H9 (cell line): ENCODE data around the gene PFKP. TPM values are rescaled to one million over a fixed set of nuclear protein-coding genes. Genes with fewer than 3 reads are reported as not detected.

ENCODE experiments used
- DNase-seq: peaks from one replicate; pipeline ENCODE4 v3.0.0-alpha.2; 2017
- H2AFZ ChIP-seq: one replicate; pipeline ENCODE4 v1.6.1; 2013; ENCODE audit warnings: mild to moderate bottlenecking, low read length, control low read depth, moderate library complexity
- H2AK5ac ChIP-seq: 2 replicates; pipeline ENCODE4 v1.6.1; 2013; ENCODE audit warnings: low read length, control low read depth, mixed read lengths; ENCODE audit not compliant: insufficient read length
- H2BK120ac ChIP-seq: one replicate; pipeline ENCODE4 v1.6.1; 2013; ENCODE audit warnings: low read depth, mild to moderate bottlenecking, low read length, control low read depth, inconsistent platforms; ENCODE audit not compliant: poor library complexity, severe bottlenecking
- H2BK12ac ChIP-seq: 2 replicates; pipeline ENCODE4 v1.6.1; 2013; ENCODE audit warnings: low read length, control low read depth, mixed read lengths, low read depth; ENCODE audit not compliant: insufficient read length
- H2BK15ac ChIP-seq: 2 replicates; pipeline ENCODE4 v1.6.1; 2013; ENCODE audit warnings: low read depth, low read length, control low read depth
- H2BK20ac ChIP-seq: one replicate; pipeline ENCODE4 v1.6.1; 2013; ENCODE audit warnings: low read depth, mild to moderate bottlenecking, low read length, control low read depth, inconsistent platforms; ENCODE audit not compliant: poor library complexity, severe bottlenecking
- H2BK5ac ChIP-seq: 2 replicates; pipeline ENCODE4 v1.6.1; 2013; ENCODE audit warnings: low read length, control low read depth, mixed read lengths; ENCODE audit not compliant: insufficient read length
- H3K14ac ChIP-seq: 2 replicates; pipeline ENCODE4 v1.6.1; 2013; ENCODE audit warnings: low read length, control low read depth; ENCODE audit not compliant: insufficient read depth
- H3K18ac ChIP-seq: 2 replicates; pipeline ENCODE4 v1.6.1; 2013; ENCODE audit warnings: low read depth, mild to moderate bottlenecking, mixed read lengths, low read length, control low read depth; ENCODE audit not compliant: insufficient read length
- H3K23ac ChIP-seq: 2 replicates; pipeline ENCODE4 v1.6.1; 2013; ENCODE audit warnings: low read length, control low read depth, mixed read lengths, low read depth; ENCODE audit not compliant: insufficient read length
- H3K23me2 ChIP-seq: 2 replicates; pipeline ENCODE4 v1.6.1; 2013; ENCODE audit warnings: low read depth, mild to moderate bottlenecking, mixed read lengths, low read length, control low read depth; ENCODE audit not compliant: insufficient read length, poor library complexity, severe bottlenecking
- H3K27ac ChIP-seq: 2 replicates; pipeline ENCODE4 v1.5.1; 2013; ENCODE audit warnings: low read length, control low read depth, mixed read lengths, low read depth; ENCODE audit not compliant: insufficient read length
- H3K27me3 ChIP-seq: 2 replicates; pipeline ENCODE4 v1.6.1; 2013; ENCODE audit warnings: low read length, control low read depth, inconsistent platforms; ENCODE audit not compliant: insufficient read depth
- H3K4ac ChIP-seq: 2 replicates; pipeline ENCODE4 v1.6.1; 2013; ENCODE audit warnings: low read depth, mild to moderate bottlenecking, control low read depth, inconsistent platforms, low read length, moderate library complexity
- H3K4me1 ChIP-seq: 2 replicates; pipeline ENCODE4 v1.6.1; 2013; ENCODE audit warnings: low read length, control low read depth, inconsistent platforms; ENCODE audit not compliant: insufficient read depth
- H3K4me2 ChIP-seq: 2 replicates; pipeline ENCODE4 v1.6.1; 2013; ENCODE audit warnings: low read length, control low read depth, mixed read lengths; ENCODE audit not compliant: insufficient read length, insufficient read depth
- H3K56ac ChIP-seq: 2 replicates; pipeline ENCODE4 v1.6.1; 2013; ENCODE audit warnings: low read depth, mild to moderate bottlenecking, mixed read lengths, low read length, control low read depth; ENCODE audit not compliant: insufficient read length
- H3K79me1 ChIP-seq: 2 replicates; pipeline ENCODE4 v1.6.1; 2013; ENCODE audit warnings: low read depth, mild to moderate bottlenecking, moderate library complexity, low read length, control low read depth, inconsistent platforms; ENCODE audit not compliant: insufficient read depth, poor library complexity, severe bottlenecking
- H3K79me2 ChIP-seq: 2 replicates; pipeline ENCODE4 v1.6.1; 2013; ENCODE audit warnings: low read length, control low read depth, inconsistent platforms; ENCODE audit not compliant: insufficient read depth
- H3K9ac ChIP-seq: 2 replicates; pipeline ENCODE4 v1.6.1; 2013; ENCODE audit warnings: low read length, control low read depth, mixed read lengths; ENCODE audit not compliant: insufficient read length; ENCODE audit errors: extremely low read depth
- H3K9me3 ChIP-seq: one replicate; pipeline ENCODE4 v1.6.1; 2013; ENCODE audit warnings: low read depth, low read length, inconsistent platforms; ENCODE audit not compliant: control insufficient read depth
- H3T11ph ChIP-seq: one replicate; pipeline ENCODE4 v1.6.1; 2013; ENCODE audit warnings: mild to moderate bottlenecking, low read length, control low read depth, inconsistent platforms
- H4K20me1 ChIP-seq: one replicate; pipeline ENCODE4 v1.6.1; 2013; ENCODE audit not compliant: control insufficient read depth, insufficient read length, insufficient read depth
- H4K5ac ChIP-seq: 2 replicates; pipeline ENCODE4 v1.6.1; 2013; ENCODE audit warnings: low read depth, mild to moderate bottlenecking, mixed read lengths, low read length, control low read depth; ENCODE audit not compliant: insufficient read length
- H4K8ac ChIP-seq: replicated peaks from 2 replicates; pipeline ENCODE4 v1.6.1; 2013; ENCODE audit warnings: low read length, control low read depth, mixed read lengths, low read depth; ENCODE audit not compliant: insufficient read length
- H4K91ac ChIP-seq: 2 replicates; pipeline ENCODE4 v1.6.1; 2013; ENCODE audit warnings: low read depth, mild to moderate bottlenecking, moderate library complexity, mixed read lengths, low read length, control low read depth; ENCODE audit not compliant: insufficient read length
- H3K27ac Mint-ChIP-seq, 3 experiments: 2 replicates in 2 of 3; 3 replicates in 1 of 3; pipeline ENCODE4 v1.8.0; 2020 to 2021; ENCODE audit warnings: mixed read lengths in 3 of 3, mild to moderate bottlenecking in 1 of 3, moderate library complexity in 1 of 3
- H3K27me3 Mint-ChIP-seq: 2 replicates; pipeline ENCODE4 v1.8.0; 2021; ENCODE audit warnings: low read depth, mild to moderate bottlenecking, moderate library complexity, mixed read lengths
- H3K36me3 Mint-ChIP-seq, 3 experiments: 2 replicates in 2 of 3; 3 replicates in 1 of 3; pipeline ENCODE4 v1.8.0; 2020 to 2021; ENCODE audit warnings: low read depth in 3 of 3, mixed read lengths in 3 of 3; ENCODE audit not compliant: insufficient read depth in 1 of 3
- H3K4me1 Mint-ChIP-seq, 2 experiments: 2 replicates each; pipeline ENCODE4 v1.8.0; 2020; ENCODE audit warnings: mixed read lengths in 2 of 2
- H3K4me3 Mint-ChIP-seq, 2 experiments: 2 replicates in 1 of 2; 3 replicates in 1 of 2; pipeline ENCODE4 v1.8.0; 2020 to 2021; ENCODE audit warnings: mild to moderate bottlenecking in 2 of 2, mixed read lengths in 2 of 2, moderate library complexity in 1 of 2
- H3K9me3 Mint-ChIP-seq, 2 experiments: 2 replicates in 1 of 2; 3 replicates in 1 of 2; pipeline ENCODE4 v1.8.0; 2020; ENCODE audit warnings: mild to moderate bottlenecking in 2 of 2, mixed read lengths in 2 of 2, moderate library complexity in 1 of 2
- CTCF ChIP-seq: fragments of 200-600 bp; sonication (generic); conservative IDR thresholded peaks from 3 replicates; pipeline ENCODE4 v1.8.0; 2021; ENCODE audit warnings: antibody characterized with exemption, mild to moderate bottlenecking
- WGBS: extraction: QIAGEN DNeasy Blood & Tissue Kit; methylation state at CpG from one replicate; pipeline ENCODE4 v1.1.7; 2013; ENCODE audit warnings: missing lambda C conversion rate, low lambda C conversion rate, mixed read lengths; ENCODE audit not compliant: insufficient read length; ENCODE audit errors: extremely low coverage; 5-methylcytosine and 5-hydroxymethylcytosine counted together
- total RNA-seq: library from RNA; stranded (reverse); gene quantifications from 2 replicates; pipeline ENCODE4 v1.2.1, GENCODE V29; 2021

The PFKP gene
- total RNA-seq, 1 experiment from 2014 or later, result 145 TPM

- Histone ChIP-seq H3K9me3 (no peaks in the 10 kb centered on the region), H3K56ac (no peak overlapping the region), H3K4ac (no peak overlapping the region), H3K4me1 (no peaks in the 10 kb centered on the region), H3T11ph (no peak overlapping the region), H2BK15ac (no peak overlapping the region), H3K14ac (no peak overlapping the region), H3K23ac (no peak overlapping the region), H3K27me3 (no peaks in the 10 kb centered on the region), H2BK12ac (no peak overlapping the region), H3K79me1 (no peaks in the 10 kb centered on the region), H3K4me2 (no peak overlapping the region), H4K8ac (no peak overlapping the region), H4K20me1 (no peaks in the 10 kb centered on the region), H3K79me2 (no peaks in the 10 kb centered on the region), H2BK5ac (no peak overlapping the region), H3K18ac (no peak overlapping the region), H4K91ac (no peak overlapping the region), H2AK5ac (no peak overlapping the region), H3K23me2 (no peaks in the 10 kb centered on the region), H2BK120ac (no peak overlapping the region), H4K5ac (no peak overlapping the region), H3K27ac (no peak overlapping the region), H2AFZ (no peak overlapping the region), H2BK20ac (no peak overlapping the region), H3K9ac (no peak overlapping the region)
- Mint-ChIP-seq H3K4me1 (no peaks in the 10 kb centered on the region), H3K4me3 (no peak overlapping the region), H3K27me3 (no peaks in the 10 kb centered on the region), H3K36me3 (peaks cover 55 to 85% (median 83%) of the 10 kb centered on the region in 3 experiments), H3K27ac (no peak overlapping the region; a peak in 1 of 7 replicates), H3K9me3 (no peaks in the 10 kb centered on the region)
- WGBS, result no CpG with 5 or more reads among the region's 32 CpGs
- DNase-seq, result no peak
- no peak for TF ChIP-seq CTCF
These were observed 51.3 kb downstream of the PFKP start for GRCh38 chr10:3118641-3119091.
